GM19372 (cell line): Measurements from ENCODE around the gene GRIA3.
"Not testable (repeated sequence)": the region's sequence is repeated elsewhere in the genome, so short reads cannot be mapped to it uniquely, and the experiment has no call there.

Experiments
- ATAC-seq: cut with Tn5 transposase; IDR thresholded peaks from one replicate; pipeline ENCODE4 v1.9.1; 2021; ENCODE audit warnings: mild to moderate bottlenecking, low read depth, moderate library complexity; ENCODE audit not compliant: unreplicated experiment

The GRIA3 gene

DNA sequence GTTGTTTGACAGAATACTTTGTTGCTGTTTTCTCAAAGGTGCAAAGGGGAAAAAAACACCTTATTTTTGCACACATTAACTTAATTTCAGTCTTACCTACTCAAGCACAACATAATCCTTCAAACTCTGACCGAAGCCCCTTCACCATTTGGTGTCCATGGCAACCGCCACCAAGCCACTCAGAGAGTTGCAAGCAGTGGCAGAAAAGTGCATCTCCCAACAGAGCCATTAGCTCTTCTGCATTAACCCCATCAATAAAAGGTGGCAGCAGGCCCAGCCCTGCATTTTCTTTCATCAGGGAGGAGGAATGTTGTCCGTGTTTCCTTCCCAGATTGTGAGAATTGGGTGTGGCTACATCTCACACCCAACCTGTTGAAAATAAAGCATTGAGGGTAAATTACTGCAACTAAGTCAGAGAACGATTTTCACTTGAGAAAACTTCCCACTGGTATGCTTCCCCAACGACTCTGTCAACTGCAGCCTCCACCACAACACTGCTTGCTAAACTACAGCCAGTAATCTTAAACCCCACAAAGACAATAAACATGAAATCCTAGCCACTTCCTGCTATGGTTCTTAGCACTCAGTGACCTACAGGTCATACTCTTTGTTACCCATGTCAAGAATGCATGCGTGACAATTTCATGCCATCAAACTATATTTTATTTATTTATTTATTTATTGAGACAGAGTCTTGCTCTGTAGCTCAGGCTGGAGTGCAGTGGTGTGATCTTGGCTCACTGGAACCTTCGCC, 154.0 kb downstream of the GRIA3 start:
- no peak for ATAC-seq

DNA sequence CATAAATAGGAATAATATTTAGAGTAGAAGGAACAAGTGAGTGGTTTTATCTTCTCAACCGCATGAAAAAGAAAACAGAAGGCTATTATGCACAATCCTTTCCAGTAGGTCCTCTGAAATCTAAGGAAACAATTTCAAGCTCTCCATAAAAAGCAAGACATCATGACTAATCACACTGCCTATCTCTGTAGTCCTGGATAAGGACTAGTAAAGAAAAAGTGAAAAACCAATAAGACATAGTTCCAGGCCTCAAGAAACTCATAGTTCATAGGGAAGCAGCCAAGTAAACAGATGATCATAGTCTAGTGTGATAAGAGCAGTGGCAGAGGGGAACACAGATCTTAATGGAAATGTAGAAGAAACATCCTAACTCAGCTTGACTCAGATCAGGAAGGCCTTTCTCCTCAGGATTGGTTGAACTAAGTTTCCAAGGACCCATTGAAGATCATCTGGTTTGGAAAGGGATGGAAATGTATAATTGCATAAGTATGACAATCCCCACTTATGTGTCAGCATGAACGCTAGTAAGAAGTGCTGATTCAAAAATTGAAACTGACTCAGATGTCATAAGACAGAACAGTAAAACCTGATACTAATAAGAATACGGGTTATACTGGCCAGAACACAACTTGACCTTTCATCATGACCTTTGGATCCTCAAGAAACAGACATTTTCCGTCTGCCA, 155.3 kb downstream of the GRIA3 start:
- no peak for ATAC-seq

DNA sequence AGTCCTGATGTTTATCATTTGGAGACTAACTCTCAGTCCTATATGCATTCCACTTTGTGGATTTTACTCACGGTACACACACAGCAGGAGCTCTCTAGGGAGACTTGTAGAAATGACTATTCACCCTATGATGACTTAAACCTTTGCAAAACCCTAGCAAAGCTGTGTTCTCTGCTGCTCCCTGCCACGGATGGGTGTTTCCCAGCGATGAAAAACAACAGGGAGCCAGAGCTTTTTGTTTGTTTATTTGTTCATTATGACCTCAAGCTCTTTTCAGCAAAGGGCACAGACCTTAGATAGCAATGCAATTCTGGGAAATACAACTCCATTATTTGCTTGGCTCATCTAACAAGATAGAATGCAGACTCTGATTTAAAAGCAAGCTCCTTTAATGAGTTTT, 156.6 kb downstream of the GRIA3 start:
- no peak for ATAC-seq

DNA sequence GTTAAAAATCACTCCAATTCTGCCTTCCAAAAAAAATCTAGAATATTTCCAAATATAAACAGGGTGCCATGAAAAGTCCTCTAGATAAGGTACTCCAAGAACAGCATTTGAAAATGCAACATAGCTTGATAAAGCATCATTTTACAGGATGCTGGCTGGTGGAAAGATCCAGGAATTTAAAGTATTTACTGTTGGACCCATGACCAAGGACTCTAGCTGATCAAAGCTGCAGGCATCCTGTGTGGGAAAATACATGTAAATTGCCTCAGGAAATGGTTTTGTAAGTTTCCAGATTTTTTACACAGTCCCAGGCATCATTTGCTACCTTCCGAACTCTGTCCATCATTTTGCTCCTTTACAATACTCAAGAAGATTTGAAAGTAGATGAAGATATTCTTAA, 164.4 kb downstream of the GRIA3 start:
- ATAC-seq = no peak

DNA sequence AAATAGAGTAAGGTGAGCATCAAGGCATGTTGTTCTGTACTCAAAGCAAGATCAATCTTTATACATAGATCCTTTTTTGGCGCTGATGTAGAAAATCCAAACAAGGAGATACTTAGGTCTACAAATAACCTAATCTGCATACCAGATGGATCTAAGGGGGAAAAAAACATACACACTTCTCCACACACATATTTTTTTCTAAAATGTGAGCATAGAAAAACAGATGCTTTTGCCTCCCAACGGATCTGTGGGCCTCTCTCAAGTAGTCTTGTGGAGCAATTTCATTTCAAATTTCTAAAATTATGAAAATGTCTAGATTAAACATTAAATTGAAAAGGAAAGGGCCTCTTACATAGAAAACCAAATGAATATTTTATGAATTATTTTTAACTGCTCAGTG, 166.1 kb downstream of the GRIA3 start:
- no peak for ATAC-seq

DNA sequence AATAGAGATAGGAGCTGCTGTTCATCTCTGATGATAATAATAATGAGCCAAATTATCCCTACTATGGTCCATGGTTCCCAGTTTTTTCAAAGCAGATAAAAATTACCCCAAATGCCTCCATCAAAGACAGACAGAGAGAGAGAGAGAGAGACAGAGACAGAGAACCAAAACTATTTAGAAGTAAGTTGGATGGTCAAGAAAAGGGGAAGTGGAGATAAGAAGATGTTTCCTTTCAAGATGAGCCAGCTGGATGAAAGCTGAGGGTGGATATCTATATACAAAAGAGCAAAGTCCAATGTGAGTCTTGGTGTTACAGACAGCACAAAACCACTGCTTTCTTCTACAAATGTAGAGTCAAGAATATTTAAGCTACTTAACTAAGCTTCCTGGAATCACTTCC, 173.9 kb downstream of the GRIA3 start:
- peak; percentile 84 for ATAC-seq

DNA sequence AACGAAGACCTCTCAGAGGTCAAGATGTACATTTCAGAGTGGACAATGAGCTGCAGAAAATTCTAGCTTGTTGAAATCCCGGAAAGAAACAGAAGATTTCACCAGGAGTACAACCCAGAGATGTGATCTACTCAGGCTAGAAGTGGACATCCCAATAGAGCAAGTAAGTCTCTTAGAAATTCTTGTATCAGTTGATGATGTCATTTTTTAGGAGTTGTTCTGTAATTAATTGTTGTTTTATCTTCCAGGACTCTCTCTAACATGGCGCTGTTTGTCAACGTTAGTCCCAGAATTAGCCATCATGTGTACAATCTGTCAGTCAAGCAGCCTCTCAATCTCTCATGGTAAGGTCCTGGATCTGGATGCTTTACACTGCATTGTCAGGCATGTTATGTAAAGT, 174.4 kb downstream of the GRIA3 start:
- ATAC-seq = no peak

DNA sequence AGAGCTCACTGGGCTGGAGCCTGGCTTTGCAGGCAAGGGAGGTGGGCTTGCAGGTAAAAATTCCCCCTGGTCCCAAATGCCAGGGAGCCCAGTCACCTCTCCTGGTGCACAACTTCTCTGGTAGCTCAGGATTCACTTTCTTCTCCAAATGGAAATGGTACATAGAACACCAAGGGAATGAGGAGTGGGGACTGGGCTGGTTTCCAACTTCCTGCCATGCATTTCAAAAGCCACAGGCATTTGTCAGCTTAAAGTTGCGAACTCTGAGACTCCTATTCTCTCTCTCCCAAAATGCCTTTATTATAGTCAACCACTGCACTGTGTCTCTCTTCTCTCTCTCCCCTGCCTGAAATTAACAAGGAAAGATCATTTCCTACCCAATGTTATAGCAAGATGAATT, 177.3 kb downstream of the GRIA3 start:
- ATAC-seq = no peak

DNA sequence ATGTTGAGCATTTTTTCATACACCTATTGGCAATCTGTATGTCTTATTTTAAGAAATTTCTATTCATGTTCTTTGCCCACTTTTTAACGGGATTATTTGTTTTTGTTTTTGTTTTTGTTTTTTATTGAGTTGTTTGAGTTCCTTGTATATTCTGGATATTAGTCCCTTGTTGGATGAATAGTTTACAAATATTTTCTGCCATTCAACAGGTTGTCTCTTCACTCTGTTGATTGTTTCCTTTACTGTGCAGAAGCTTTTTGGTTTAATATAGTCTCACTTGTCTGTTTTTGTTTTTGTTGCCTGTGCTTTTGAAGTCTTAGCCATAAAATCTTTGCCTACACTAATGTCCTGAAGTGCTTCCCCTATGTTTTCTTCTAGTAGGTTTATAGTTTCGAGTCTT, 202.1 kb downstream of the GRIA3 start:
- not testable (repeated sequence) for ATAC-seq

DNA sequence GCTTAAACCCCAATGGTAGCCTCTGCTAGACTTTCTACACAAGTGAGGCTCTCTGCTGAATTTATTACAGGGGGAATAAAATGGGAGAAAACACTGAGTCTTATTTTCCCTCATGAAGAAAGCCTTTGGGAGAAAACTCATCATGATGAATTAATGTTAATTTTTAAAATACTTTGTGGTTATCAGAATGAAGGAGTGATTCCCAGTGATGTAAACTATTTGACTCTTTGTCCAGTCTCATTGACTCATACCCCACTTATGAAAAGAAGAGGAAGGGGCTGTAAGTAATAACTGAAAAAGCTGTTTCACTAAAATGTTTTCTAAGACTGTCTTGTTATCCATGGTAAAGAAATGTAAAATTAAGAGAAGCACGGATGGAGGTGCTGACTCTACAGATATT, 208.8 kb downstream of the GRIA3 start:
- ATAC-seq = no peak

DNA sequence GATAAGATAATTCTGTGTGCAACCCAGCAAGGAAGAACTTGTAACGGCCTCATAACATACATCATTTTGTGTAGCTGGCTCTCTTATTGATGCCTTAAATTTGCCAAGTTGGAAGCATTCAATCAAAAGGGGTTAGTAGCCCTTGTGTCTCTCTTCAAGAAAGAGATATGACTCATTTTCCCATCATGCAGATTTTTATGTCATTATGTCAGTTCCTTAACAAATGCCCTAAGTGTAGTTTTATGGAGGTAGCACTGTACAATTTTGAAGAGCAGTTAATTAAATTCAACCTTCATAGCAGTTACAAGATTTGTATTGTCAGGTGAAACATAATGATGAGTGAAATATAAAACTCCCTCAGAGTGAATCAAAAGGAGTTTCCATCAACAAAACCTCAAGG, 215.6 kb downstream of the GRIA3 start:
- no peak for ATAC-seq

DNA sequence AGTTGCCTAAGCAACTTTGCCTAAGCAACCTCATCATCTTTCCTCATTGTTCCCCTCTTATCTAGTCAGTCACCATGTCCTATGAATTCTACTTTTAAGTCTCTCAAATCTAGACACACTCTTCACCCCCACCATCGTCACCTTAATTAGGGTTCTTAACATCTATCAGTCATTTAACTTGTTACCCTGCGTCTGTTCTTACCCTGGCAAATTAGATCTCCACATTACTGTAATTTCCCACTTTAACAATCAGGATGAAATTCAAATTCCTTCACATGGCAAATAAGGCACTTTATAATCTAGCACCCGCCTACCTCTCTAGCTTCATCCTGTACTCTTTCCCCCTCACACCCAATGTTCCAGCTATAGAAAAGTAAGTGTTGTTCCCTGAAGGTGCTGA, 221.2 kb downstream of the GRIA3 start:
- ATAC-seq = no peak

DNA sequence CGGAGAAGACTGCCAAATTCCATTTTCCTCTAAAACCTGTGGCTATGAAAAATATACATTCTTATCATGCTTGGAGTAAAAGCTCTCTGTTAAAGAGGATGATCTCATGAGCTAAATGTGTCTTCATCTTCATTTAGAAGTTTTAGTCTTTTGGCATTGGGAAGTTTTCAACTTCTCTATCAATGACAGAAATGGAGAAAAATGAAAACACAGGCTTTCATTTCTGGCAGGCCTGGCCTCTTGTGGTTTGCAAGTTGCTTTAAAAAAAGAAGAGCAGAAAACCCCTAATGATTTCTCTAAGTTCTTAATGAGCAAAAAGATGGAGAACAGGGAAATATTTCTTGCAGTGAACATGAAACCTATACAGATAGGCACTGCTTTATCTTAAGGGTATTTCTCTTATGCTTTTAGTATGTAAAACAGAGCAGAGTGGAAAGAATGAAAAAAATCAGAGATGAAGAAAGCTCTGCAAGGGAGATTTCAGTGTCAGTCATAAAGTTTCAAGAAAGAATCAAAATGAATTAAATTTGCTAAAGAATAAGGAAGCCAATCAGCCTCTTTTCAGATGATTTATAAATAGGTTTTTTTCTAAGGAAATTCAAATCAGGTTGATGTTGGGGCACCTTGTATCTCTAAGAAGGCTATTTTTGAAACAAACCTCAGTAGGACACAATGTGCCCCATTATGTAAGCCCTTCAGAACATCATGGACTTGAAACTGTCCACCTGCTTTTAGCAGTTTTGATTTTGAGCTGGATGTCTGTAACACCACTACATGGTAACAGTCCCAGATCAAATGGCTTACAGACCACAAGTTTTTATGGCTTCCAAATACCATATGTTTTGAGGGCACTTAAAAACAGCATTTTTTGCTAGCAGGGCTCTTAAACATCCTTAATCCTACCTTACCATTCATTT, 225.0 kb downstream of the GRIA3 start:
- ATAC-seq = peak; percentile 44

DNA sequence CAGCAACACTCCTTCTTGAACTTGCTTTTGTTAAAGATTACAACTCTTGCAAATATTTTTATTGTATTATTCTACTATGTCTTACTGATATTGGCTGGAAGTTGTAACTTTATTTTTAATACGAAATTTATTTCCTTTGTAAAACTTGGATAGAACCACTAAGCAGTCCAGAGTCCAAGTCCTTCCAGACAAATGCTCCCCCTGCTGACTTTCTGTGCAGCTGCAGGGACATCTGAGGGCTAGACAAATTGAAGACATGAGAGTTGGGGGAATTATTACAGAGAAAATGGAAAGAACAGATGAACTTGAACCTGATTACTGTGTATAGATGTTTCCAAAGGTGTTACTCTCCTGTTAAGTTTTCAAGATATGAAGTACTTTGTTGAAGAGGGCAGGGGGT, 238.8 kb downstream of the GRIA3 start:
- no peak for ATAC-seq

DNA sequence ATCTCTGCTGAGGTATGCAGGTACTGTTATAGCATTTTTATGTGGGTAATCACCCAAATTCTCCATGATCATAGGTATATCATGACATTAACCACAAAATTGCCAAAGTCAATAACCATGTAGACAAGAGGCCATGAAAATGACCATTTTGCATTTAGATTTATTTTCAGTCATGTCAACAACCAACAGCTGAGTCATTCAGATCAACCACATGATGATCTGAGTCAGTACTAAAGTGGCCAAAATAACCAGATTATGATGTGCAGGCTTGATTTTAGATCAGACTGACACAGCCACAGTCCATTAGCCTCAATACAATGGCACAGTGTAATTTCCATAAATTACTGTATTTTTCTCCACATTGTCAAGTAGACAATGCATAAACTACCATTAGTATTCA, 240.5 kb downstream of the GRIA3 start:
- ATAC-seq = peak; percentile 74

DNA sequence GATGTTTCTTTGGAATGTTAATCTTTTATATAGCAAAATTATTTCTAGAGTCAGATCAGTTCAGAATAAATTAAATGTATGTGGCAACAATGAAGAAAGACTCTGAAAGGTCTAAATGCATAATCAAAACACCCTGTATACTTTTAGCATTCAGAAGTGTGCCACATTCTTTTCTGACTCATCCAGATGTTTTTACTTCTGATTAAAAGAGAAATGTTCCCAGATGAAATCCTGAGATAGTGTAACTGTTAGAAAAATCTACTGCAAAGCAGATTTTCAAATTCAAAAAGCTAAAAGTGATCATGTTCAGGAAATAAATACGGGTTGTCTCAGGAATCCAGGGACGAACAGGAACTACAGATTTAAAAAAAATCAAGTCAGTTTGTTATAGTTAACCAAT, 241.4 kb downstream of the GRIA3 start:
- no peak for ATAC-seq

DNA sequence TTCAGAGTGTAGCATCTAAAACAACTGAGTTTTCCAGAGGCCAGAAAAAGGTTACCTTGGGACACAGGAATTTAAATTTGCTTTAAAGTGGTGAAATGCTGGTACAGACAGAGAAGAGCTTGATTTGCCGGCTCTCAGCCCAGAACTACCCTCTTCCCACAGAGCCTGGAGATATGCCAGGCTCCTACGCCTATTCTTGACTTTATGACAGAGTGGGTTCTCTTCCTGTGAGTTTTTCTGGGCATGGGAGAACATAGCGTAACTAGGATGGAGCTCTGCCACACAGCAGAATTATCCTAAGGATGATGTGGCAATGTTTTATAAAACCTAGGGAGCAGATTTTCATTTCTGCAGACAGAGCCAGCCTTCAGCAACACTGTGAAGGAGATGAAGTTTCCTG, 241.8 kb downstream of the GRIA3 start:
- ATAC-seq = no peak

DNA sequence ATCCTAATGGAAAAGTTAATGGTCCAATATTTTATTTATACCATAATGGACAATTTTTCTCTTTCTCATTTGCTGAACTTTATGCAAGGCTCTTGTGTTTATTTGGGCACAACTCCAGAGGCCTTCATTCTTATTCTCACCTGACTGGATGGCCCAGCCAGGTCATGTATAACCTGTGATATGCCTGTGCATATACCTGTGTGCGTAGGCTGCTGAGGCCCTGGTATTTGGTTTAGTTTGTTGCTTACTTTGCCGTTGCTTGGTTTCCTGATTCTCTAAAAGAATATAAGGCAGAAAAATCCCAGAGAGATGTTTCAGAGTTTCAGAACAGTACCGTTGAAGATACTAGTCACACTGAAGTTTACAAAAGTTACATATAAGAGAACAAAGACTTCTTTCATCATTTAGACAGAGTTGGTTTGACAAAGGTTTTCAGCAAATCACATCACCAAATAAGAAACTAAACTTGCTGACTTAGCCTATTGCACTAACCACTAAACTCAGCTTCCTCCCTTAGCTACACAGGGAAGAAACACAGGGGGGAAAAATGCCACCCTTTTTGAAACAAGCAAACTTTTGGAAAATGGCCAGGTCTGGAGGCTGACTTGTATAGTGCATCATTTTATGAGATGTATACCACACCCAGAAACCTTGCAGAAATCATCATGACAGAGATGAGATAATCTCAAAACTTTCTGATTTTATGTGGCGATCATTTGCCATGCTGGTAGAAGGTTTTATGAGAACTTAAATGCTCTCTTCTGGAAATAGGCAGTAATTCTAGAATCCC, 248.5 kb downstream of the GRIA3 start:
- ATAC-seq = no peak

DNA sequence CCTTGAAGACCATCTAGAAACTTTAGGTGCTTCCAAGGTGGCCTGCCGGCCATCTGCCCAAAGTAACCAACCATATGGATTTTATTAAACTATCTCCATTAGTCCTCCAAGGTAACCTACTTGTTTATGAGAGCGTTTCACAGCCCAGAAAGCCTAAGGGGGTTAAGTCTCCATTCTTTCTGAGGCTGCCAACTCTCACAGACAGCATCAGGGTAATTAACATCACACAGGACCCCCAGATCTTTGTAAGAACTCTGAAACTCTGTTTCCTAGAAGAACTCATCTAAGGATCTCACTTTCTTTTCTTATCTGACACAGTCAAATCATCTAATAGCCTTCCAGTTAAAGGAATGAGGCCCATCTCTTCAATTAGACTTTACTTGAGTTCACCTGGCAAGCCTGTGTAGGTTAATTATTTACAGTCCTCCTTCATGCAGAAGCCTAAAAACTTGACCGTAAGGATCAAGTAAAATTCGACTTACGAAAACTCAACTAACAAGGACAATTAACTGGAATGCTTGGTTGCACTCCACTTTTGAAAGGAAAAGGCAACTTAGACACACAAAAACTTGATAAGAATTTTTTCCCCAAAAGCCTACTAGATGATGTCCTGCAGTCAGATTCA, 252.5 kb downstream of the GRIA3 start:
- ATAC-seq = no peak

DNA sequence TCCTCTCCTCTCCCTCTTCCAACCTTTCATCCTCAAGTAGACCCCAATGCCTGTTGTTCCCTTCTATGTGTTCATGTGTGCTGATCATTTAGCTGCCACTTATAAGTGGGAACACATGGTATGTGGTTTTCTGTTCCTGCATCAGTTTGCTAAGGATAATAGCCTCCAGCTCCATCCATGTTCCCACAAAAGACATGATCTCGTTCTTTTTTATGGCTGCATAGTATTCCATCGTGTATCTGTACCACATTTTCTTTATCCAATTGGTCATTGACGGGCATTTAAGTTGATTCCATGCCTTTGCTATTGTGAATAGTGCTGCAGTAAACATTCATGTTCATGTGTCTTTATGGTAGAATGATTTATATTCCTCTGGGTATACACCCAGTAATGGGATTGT, 255.8 kb downstream of the GRIA3 start:
- not testable (repeated sequence) for ATAC-seq
